Chondrocyte (in vitro differentiated cells): ENCODE results near the gene TSPAN15. TPM values are rescaled to one million over a fixed set of nuclear protein-coding genes. Genes with fewer than 3 reads are reported as not detected.

ENCODE experiments used
- DNase-seq: peaks from one replicate; pipeline ENCODE4 v3.0.0; 2021; ENCODE audit warnings: mixed read lengths, low spot score
- H3K27ac Mint-ChIP-seq: one replicate; pipeline ENCODE4 v1.8.0; 2021; ENCODE audit warnings: mild to moderate bottlenecking, moderate library complexity, mixed read lengths; ENCODE audit not compliant: unreplicated experiment
- H3K27me3 Mint-ChIP-seq: 2 replicates; pipeline ENCODE4 v1.8.0; 2021; ENCODE audit warnings: low read depth, mixed read lengths
- H3K36me3 Mint-ChIP-seq: 2 replicates; pipeline ENCODE4 v1.8.0; 2021; ENCODE audit warnings: low read depth, mixed read lengths
- H3K4me1 Mint-ChIP-seq: 2 replicates; pipeline ENCODE4 v1.8.0; 2021; ENCODE audit warnings: low read depth, mild to moderate bottlenecking, mixed read lengths
- H3K4me3 Mint-ChIP-seq: one replicate; pipeline ENCODE4 v1.8.0; 2021; ENCODE audit warnings: mild to moderate bottlenecking, moderate library complexity, mixed read lengths; ENCODE audit not compliant: unreplicated experiment
- H3K9me3 Mint-ChIP-seq: 2 replicates; pipeline ENCODE4 v1.8.0; 2021; ENCODE audit warnings: low read depth, mixed read lengths
- total RNA-seq: library from RNA; stranded (reverse); gene quantifications from 3 replicates; pipeline ENCODE4 v1.2.1, GENCODE V29; 2021
- TF ChIP-seq, protein P1 (sequence below): fragments of 200-600 bp; sonication (generic); IDR thresholded peaks from 2 replicates; pipeline ENCODE4 v1.5.0; 2021; ENCODE audit warnings: antibody characterized with exemption, mild to moderate bottlenecking, moderate library complexity

Gene TSPAN15
- total RNA-seq, 1 donor from 2014 or later, result 8.9 TPM

DNA sequence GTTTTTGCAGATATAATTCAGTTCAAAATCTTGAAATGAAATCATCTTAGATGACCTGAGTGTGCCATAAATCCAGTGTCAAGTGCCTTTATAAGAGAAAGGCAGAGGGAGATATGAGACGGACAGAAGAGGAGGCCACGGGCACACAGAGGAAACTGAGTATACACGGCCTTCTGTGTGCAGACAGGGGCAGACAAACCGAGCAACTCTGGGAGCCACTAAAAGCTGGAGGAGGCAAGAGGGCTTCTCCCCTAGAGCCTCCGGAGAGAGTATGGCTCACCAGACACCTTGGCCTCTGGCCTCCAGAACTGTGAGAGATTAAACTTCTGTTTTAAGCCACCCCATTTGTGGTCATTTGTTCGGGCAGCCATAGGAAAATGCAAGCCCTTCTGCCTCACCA lies 12.6 kb downstream of the TSPAN15 start:
- peaks cover 19% of the 10 kb centered on the region for H3K4me1 Mint-ChIP-seq
- no peak overlapping the region for H3K27ac Mint-ChIP-seq
- no peaks in the 10 kb centered on the region for H3K27me3 Mint-ChIP-seq
- no peaks in the 10 kb centered on the region for H3K36me3 Mint-ChIP-seq
- no peak for DNase-seq
- TF ChIP-seq, protein P1, sequence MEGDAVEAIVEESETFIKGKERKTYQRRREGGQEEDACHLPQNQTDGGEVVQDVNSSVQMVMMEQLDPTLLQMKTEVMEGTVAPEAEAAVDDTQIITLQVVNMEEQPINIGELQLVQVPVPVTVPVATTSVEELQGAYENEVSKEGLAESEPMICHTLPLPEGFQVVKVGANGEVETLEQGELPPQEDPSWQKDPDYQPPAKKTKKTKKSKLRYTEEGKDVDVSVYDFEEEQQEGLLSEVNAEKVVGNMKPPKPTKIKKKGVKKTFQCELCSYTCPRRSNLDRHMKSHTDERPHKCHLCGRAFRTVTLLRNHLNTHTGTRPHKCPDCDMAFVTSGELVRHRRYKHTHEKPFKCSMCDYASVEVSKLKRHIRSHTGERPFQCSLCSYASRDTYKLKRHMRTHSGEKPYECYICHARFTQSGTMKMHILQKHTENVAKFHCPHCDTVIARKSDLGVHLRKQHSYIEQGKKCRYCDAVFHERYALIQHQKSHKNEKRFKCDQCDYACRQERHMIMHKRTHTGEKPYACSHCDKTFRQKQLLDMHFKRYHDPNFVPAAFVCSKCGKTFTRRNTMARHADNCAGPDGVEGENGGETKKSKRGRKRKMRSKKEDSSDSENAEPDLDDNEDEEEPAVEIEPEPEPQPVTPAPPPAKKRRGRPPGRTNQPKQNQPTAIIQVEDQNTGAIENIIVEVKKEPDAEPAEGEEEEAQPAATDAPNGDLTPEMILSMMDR, result no peak
- no peaks in the 10 kb centered on the region for H3K9me3 Mint-ChIP-seq
- no peak overlapping the region for H3K4me3 Mint-ChIP-seq

GRCh38 chr10:69464401-69464800 lies 13.1 kb downstream of the TSPAN15 start:
- Mint-ChIP-seq H3K4me3 (no peak overlapping the region), H3K27ac (no peak overlapping the region), H3K27me3 (no peaks in the 10 kb centered on the region), H3K36me3 (no peaks in the 10 kb centered on the region), H3K9me3 (no peaks in the 10 kb centered on the region), H3K4me1 (peaks cover 24% of the 10 kb centered on the region)
- TF ChIP-seq, protein P1, result no peak
- no peak for DNase-seq

DNA sequence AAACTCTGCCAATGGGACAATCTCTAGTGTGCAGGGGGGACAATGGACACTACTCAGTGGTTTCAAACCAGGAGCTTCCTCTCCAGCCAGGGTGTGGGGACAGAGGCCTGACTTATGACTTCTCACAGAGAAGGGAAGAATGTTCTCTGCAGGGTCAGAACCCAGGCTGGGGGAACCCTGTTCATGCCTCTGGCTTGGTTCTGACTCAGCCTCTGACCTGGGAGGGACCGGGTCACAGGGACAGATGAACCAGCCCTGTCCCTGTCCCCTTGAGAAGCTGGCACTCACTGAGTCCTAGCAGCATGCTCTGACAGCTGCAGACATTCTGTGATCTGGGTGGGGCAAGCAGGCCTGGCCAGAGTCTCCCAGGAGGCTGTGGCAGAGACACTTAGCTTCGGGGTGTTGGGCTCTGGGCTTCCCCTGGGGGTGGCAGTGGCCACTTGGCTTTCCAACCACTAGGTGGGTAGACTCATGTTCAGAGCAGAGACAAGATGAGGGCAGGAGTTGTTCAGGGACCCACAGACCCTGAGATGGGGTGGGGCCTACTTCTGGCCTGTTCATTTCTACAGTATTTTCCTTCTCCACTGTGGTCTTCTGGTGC lies 13.6 kb downstream of the TSPAN15 start:
- TF ChIP-seq, protein P1, result no peak
- peaks cover 27% of the 10 kb centered on the region for H3K4me1 Mint-ChIP-seq
- no peaks in the 10 kb centered on the region for H3K36me3 Mint-ChIP-seq
- no peak overlapping the region for H3K4me3 Mint-ChIP-seq
- H3K27me3 Mint-ChIP-seq, result no peaks in the 10 kb centered on the region
- no peak for DNase-seq
- H3K9me3 Mint-ChIP-seq, result no peaks in the 10 kb centered on the region
- no peak overlapping the region for H3K27ac Mint-ChIP-seq

GRCh38 chr10:69465457-69466157 lies 14.3 kb downstream of the TSPAN15 start:
- H3K27ac Mint-ChIP-seq, result no peak overlapping the region
- H3K9me3 Mint-ChIP-seq, result no peaks in the 10 kb centered on the region
- TF ChIP-seq, protein P1, result no peak
- H3K36me3 Mint-ChIP-seq, result no peaks in the 10 kb centered on the region
- H3K4me3 Mint-ChIP-seq, result no peak overlapping the region
- no peak for DNase-seq
- peaks cover 34% of the 10 kb centered on the region for H3K4me1 Mint-ChIP-seq
- H3K27me3 Mint-ChIP-seq, result no peaks in the 10 kb centered on the region

GRCh38 chr10:69466158-69466490 lies 14.9 kb downstream of the TSPAN15 start:
- H3K4me1 Mint-ChIP-seq, result peaks cover 39% of the 10 kb centered on the region
- no peak for DNase-seq
- no peaks in the 10 kb centered on the region for H3K9me3 Mint-ChIP-seq
- no peaks in the 10 kb centered on the region for H3K27me3 Mint-ChIP-seq
- TF ChIP-seq, protein P1, result no peak
- H3K36me3 Mint-ChIP-seq, result no peaks in the 10 kb centered on the region
- H3K27ac Mint-ChIP-seq, result no peak overlapping the region
- no peak overlapping the region for H3K4me3 Mint-ChIP-seq
